HG03066 (cell line): ENCODE results near the gene PTPRK.

Experiments used
- ATAC-seq: cut with Tn5 transposase; IDR thresholded peaks from one replicate; pipeline ENCODE4 v1.9.1; 2021; ENCODE audit warnings: low read depth; ENCODE audit not compliant: unreplicated experiment

Gene PTPRK

GRCh38 chr6:128517124-128517523 is 3.3 kb downstream of the PTPRK start:
- no peak for ATAC-seq

GRCh38 chr6:128516514-128516898 is 3.9 kb downstream of the PTPRK start:
- ATAC-seq: no peak

GRCh38 chr6:128515550-128516513 is 4.6 kb downstream of the PTPRK start:
- no peak for ATAC-seq

- no peak for ATAC-seq
Observed at GRCh38 chr6:128513878-128514277, 6.5 kb downstream of the PTPRK start.

DNA sequence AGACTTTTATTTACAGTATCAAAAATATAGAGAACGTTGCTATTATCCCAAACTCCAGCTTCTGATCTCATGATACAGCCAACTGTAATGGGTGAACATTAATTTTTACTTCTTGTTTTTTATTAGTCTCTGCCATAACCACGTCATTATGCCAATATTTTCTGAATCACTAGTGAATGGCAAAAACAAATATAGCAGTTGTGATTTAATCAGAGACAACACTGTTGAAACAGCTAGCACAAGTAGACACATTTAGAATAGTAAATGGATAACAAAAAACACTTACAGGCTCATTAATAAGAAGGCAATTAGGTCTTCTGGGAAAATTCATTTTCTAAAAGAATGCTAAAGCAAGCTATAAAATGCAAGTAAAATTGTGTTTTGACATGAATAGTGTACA is 8.1 kb downstream of the PTPRK start:
- no peak for ATAC-seq

DNA sequence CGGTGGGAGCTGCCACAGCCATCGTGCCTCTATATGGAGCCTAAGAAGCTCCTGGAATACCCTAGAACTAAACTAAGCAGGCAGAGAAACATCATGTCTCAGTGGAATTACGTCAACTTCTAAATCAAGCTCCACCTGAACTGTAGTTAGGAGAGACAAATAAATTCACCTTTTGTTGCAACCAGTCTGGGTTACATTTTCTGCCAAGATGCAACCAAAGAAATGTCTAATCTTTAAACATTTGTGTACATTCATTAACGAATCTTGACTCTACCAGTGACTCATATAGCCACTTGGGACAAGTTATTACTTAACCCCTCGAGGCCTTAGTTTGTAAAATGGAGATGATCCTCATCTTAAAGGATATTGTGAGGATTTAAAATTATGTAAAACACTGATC is 8.9 kb downstream of the PTPRK start:
- peak; percentile 60 for ATAC-seq

- ATAC-seq: no peak
Observed at GRCh38 chr6:128509709-128510108, 10.7 kb downstream of the PTPRK start.

GRCh38 chr6:128508588-128509296 is 11.7 kb downstream of the PTPRK start:
- ATAC-seq: no peak

DNA sequence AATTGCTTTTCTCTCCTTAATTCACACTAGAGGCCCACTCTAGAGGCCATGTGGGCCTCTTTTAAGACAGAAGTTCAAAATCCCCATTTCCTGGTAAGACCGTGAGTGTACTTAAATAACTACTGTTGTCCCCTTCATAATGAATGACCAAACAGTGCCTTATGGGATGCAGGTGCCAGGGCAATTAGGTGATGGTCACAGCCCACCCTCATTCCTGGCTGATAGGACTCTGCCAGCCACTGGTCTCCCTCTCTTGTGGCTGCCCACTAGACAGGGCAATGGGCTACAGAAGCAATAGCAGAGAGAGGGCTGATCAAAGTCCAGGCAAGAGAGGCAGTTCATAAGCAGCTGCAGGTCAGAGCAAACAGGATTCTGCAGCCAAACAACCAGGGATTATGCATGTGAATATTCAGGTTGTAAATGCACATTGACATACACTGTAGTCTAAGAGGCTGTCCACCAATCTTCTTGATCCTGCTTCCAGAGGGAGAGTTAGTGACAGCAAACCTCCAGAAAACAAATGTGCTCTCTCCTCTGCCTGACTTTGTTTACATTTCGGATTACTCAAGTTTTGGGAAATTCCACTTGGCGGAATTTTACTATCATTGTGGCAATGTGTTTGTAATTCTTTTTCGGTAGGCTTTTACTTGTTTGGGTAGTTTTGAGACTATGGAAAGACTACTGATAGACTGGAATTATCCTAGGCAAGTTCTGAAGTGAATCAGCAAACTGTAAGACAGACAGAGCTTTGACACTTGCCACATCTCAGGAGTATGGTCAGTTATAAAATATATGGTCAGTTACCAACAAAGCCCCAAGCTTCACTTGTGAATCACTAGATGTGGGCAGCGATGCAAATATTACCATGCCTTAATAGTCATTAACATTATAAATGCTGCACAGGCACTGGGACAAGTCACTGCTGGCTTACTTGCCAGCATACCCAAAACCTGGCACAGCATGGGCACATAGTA is 12.8 kb downstream of the PTPRK start:
- no peak for ATAC-seq

DNA sequence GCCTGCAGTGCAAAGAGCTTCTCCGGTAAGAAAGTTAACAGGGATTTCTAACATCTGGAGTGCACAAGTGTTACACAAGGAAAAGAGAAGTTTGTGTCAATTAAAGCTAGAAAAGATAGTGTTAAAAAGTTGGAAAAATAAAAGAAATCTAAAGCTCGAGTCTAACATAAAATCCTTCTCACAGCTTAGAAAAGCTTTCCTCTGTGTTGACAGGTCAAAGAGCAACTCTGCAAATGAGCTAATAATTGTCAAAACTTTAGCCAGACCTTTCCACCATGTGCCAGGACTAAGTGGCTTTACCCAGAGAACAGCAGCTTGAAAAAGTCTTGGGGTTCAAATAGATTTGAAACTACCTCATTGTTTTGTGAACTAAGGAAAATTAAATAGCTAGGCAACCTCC is 14.8 kb downstream of the PTPRK start:
- ATAC-seq: no peak

GRCh38 chr6:128504003-128504654 is 16.3 kb downstream of the PTPRK start:
- ATAC-seq: no peak

- no peak for ATAC-seq
Observed at GRCh38 chr6:128500749-128501600, 19.4 kb downstream of the PTPRK start.

DNA sequence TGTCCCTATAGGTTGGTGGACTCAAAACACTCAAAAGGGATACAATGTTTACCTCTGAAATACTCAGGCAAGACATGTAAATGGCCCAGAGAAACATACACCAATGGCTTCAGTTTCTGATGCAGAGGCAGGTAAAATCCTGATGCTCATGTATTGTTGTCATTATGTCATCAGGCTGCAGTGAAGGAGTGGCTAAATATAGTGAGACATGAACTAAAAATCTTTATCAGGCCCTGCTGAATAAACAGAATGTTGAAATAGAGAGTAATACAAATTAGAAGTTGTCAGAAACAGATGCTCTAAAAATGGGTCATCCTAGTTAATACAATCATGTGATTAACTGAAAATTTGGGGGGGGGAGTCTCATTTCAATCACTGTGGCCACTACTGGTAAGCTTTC is 20.4 kb downstream of the PTPRK start:
- no peak for ATAC-seq

DNA sequence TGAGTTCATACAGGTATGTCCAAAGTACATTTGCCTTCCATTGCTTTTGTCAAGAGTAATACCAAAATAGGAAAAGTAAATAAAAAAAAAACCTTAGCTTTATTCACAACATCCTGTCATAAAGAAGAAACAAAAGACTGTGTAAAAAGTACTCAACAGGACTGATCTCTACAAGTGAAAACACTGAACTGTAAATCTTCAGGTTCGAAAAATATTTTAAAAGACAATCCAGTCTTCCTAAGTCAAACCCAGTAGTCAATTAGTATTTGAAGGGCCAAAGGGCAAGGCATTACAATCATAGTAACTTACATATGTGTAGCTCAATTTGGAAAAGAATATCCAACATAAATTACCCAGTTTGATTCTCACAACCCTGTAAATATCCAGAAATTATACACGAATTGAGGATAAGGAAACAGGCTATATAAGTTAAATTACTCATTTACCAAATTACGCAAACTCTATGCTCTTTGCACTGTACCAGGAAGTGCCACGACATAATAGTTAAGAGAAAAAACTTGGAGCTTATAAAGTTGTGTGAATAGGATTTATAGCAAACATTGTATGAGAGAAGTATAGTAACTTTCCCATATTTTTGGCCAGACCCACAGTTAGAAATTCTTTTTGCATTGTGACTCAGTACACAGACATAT is 21.2 kb downstream of the PTPRK start:
- ATAC-seq: no peak

- no peak for ATAC-seq
Observed at GRCh38 chr6:128498234-128498633, 22.2 kb downstream of the PTPRK start.

GRCh38 chr6:128495536-128496333 is 24.7 kb downstream of the PTPRK start:
- no peak for ATAC-seq

DNA sequence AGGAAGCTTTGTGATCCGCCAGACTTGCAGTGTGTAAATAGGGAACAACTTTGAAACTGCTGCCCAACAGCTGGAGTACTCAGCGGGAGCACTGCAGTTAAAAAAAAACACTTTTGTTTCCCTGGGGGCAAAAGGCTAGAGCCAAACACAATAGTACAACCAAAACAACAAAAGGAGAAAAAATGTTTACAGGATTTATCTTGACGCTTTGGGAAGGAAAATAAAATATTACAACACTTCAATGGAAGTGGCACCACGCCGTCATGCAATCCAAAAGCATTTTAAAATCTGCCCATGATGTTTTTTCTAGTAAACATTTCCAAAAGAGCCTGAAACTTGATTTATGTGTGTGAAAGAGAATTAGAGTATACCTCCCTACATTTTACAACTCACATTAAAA is 26.0 kb downstream of the PTPRK start:
- no peak for ATAC-seq

DNA sequence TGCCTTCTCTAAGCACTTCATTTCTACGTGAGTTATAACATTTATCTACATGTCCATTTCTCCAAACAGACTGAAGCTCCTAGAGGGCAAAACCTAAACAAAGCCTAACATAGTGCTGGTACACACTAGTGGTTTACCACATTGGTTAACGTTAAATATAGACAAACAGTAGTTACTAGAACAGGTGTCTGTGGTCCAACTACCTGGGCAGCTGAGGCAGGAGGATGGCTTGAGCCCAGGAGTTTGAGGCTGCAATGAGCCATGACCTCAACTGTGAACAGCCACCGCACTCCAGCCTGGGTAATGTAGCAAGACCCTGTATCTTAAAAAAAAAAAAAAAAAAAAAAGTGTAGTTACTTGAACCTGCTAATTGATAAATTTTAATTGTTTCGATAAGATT is 26.5 kb downstream of the PTPRK start:
- peak; percentile 45 for ATAC-seq
